NCI-H1694 treated with DMSO at 0.1 percent for 48 hours (cell line): Measurements from ENCODE around the gene C9orf78.
"Not testable (repeated sequence)": the region's sequence is repeated elsewhere in the genome, so short reads cannot be mapped to it uniquely, and the experiment has no call there.

Experiments
- DNase-seq: peaks from one replicate; lab custom pipeline; 2025; lab: John Stamatoyannopoulos, UW

C9orf78 gene

DNA sequence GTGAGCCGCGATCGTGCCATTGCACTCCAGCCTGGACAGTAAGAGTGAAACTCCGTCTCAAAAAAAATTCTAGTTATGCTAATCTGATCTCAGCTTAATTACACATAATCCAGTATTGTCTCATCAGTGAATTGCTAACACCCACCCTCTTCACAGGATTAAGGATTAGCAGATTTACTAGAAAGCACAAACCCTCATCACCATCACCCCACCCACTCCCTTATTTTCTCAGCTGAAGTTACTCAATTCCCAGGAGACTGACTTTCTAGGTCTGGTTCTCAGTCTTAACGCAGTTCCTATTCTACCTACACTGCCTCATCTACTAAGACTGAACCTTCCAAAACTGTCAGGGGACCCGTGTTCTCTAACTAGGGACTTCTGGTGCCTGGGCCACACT, 23.1 kb downstream of the C9orf78 start:
- DNase-seq: no peak

DNA sequence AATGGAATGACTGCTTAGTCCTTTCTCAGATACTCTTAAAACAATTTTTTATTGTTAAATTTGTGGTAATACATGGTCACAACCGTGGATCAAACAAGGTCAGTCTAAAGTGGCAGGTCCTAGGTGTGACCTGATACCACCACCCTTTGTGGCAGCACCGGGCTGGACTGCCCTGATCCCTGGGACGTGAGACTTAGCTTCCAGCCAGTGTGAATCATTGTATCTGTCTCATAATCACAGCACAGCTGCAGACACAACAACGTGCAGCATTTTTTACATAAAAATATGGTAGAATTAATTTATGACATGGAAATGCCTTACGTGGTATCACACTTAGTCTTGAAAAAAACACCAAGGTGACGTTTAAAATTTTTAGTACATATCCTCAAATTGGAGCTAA, 24.3 kb downstream of the C9orf78 start:
- no peak for DNase-seq

DNA sequence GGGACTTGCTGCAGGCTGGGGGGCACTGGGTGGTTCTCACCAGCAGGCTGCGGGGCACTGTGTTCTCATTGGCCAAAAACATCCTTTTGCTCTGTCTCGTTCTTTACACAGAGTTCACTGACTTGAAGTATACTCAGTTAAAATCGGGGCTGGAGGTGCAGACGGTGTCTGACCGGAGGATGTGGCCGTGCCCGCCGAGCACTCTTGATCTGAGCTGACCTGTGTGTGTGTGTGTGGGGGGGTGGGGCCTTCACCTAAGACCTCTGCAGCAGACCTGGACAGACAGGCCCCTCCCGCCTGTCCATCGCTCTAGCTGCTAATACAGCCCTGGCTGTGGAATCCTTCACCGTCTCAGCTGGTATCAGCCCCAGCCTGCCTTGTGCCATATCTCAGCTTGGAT, 25.0 kb downstream of the C9orf78 start:
- DNase-seq: no peak

DNA sequence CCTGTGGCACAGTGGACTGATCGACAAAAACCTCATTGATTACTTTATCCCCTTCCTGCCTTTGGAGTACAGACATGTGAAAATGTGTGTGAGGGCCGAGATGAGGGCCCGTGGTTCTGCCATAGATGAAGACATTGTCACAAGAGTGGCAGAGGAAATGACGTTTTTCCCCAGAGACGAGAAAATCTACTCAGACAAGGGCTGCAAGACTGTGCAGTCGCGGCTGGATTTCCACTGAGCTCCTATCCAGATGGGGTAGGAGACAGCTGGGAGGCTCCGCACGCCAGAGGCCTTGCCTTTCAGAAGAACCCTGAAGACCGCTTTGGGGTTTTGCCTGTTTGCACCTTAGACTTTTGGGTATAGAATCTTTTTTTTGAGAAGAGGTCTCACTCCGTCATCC, 25.7 kb downstream of the C9orf78 start:
- DNase-seq: no peak

DNA sequence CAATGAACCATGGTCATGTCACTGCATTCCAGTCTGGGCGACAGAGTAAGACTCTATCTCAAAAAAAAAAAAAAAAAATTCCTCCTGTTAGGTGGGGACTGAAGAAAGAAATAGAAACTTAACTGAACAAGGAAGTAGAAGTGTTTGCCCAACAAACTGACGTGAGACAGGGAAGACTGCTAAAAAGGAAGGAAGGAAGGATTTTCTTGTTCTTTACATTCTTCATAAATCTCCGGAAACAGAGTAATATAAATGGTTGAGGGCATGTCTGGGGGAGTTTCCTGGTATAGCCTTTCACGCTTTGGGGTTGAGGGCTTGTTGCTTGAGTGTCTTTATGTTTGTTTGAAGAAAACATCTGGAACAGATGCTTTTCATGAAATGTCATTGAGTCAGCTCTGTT, 29.0 kb downstream of the C9orf78 start:
- DNase-seq: no peak

DNA sequence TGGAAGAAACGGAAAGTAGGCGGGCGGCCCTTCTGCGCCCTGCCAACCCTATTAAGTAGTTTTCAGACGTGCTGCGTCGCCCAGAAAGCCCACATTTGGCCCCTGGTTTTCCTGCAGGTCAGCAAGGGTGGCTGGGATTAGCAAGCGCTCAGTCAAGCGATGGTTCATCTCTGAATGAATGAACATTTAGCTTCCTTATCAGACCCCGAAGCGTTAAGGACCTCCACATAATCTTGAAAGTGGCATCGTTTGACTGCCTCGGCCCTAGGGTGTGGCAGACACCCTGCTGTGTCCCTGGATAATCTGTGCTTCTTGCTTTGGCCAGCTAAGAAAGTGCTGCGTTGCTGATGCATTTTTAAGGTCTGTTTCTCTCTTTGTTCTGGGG, 31.4 kb downstream of the C9orf78 start:
- no peak for DNase-seq

DNA sequence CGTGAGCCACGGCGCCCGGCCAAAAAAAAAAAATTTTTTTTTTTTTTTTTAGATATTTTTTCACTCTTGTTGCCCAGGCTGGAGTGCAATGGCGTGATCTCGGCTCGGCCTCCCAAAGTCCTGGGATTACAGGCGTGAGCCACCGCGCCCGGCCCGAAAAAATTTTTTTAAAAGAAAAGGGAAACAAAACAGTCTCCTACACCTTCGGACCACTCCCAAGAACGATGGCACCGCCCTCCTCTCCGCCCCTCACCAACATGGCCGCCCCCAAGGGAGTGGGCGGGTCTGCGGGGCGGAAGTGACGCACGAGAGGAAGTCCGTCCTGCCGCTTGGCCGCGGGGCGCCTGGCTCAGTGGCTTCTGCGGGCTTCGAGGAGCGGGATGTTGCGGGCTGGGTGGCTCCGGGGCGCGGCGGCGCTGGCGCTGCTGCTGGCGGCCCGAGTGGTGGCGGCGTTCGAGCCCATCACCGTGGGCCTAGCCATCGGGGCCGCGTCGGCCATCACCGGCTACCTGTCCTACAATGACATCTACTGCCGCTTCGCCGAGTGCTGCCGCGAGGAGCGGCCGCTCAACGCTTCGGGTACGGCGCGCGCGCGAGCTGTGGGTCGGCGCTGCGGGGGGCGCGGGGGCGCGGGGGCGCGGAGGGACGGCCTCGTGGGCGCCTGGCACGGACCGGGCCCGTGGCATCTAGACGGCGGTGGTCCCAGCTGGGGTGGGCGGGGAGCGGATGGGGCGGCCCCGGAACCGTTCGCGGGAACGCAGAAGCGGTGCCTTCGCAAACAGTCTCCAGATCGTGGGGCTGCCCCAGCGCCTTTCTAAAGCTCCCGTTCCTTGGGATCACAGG, 32.0 kb downstream of the C9orf78 start, which contains the start of gene TOR1B:
TSS of gene TOR1B (plus strand) at position 352 of the 843 bp plus-strand sequence. CDS start at position 381, 29 bp downstream.
- DNase-seq: peak; percentile 80

DNA sequence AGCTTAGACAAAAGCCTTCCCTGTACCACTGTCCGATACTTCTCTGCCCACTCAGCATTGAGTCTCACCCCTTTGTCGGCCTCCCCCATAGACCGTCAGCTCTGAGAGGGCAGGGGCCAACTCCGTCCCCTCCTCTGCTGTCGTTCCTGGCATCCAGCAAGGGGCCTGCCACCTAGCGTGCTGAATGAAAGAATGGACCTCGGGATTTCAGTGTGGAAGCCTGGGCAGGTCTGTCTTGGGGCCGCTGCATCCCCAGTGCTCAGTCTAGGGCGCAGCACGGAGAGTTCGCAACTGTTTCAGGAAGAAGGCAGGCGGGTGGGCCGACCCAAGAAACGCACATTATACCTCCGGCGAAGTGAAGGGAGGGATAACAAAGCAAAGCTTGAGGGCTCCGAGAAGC, 33.6 kb downstream of the C9orf78 start:
- no peak for DNase-seq

DNA sequence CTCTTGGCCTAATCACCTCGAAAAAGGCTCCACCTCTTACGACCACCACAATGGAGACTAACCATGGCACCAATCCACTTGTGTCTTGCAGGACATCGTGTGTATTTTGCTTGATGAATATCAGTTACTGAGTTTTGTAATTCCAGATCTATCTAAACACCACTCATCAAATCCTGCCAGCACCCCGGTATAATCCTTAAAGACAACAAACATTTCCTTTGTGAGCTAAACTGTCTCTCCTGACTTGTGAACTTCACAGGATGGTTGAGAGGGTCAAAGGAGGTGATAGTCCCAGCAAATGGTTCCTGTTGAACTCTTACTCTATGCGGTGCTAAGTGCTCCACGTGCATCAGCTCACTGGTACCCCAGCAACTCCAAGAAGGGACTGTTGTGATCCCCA, 36.1 kb downstream of the C9orf78 start:
- DNase-seq: no peak

DNA sequence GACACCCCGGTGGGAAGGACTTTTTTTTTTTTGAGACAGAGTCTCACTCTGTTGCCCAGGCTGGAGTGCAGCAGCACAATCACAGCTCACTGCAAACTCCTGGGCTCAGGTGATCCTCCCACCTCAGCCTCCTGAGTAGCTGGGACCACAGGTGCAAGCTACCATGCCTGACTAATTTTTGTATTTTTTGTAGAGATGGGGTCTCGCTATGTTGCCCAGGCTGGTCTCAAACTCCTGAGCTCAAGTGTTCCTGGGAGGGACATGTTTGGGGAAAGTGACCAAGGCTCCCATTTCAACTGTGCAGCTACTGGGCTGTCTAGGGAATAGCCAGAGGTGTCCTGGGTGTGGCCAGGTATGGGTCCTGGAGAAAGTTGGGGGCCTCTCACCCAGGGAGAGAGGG, 39.0 kb downstream of the C9orf78 start:
- DNase-seq: not testable (repeated sequence)

DNA sequence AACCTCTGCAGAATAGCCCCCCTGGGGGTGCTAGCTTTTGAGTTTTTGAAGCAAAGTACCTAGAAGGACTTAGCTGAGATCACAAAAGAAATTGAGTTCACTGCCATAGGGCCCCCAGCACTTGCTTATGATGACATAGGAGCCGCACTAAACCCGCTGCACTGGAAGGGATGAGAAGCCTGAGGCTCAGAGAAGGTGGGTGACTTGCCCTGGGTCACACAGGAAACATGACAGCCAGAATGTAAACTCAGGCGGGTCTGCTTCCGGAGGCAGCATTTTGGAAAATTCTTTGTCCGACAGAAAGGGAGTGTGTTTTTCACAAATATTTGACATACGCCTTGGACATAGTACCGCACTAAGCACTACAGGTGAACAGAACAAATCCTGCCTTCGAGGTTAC, 40.5 kb downstream of the C9orf78 start:
- DNase-seq: no peak

DNA sequence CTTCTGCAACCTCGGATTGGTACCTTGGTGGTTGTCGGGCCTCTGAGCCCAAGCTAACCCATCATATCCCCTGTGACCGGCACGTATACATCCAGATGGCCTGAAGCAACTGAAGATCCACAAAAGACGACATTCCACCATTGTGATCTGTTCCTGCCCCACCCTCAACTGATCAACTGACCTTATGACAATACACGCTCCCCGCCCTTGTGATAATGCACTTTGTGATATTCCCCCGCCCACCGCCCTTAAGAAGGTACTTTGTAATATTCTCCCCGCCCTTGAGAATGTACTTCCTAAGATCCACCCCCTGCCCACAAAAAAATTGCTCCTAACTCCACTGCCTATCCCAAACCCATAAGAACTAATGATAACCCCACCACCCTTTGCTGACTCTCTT, 48.6 kb downstream of the C9orf78 start:
- DNase-seq: no peak

DNA sequence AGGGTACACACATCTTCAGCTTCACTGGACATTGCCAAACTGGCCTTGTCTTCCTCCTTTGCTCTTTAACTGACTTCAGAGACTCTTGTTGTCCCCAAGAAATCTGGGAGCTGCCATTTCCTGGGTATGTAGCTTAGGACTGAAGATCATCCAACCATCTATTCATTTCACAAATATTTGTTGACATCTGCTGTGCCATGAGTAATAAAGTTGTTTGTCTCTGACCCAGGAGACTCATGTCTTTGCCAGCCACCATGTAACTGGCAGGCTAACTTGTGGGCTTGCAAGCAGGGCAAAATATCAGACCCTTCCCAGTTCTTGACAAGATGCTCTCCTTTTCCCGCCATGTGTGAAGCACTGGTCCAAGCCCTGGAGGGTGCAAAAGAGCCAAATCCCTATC, 49.2 kb downstream of the C9orf78 start:
- DNase-seq: no peak

DNA sequence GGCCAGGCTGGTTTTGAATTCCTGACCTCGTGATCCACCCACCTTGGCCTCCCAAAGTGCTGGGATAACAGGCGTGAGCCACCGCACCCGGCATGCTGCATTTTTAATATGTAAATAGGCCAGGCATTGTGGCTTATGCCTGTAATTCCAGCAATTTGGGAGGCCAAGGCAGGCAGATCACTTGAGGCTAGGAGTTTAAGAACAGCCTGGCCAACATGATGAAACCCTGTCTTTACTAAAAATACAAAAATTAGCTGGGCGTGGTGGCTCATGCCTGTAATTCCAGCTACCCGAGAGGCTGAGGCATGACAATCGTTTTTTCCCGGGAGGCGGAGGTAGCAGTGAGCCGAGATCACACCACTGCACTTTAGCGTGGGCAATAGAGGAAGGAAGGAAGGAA, 50.1 kb downstream of the C9orf78 start:
- not testable (repeated sequence) for DNase-seq

DNA sequence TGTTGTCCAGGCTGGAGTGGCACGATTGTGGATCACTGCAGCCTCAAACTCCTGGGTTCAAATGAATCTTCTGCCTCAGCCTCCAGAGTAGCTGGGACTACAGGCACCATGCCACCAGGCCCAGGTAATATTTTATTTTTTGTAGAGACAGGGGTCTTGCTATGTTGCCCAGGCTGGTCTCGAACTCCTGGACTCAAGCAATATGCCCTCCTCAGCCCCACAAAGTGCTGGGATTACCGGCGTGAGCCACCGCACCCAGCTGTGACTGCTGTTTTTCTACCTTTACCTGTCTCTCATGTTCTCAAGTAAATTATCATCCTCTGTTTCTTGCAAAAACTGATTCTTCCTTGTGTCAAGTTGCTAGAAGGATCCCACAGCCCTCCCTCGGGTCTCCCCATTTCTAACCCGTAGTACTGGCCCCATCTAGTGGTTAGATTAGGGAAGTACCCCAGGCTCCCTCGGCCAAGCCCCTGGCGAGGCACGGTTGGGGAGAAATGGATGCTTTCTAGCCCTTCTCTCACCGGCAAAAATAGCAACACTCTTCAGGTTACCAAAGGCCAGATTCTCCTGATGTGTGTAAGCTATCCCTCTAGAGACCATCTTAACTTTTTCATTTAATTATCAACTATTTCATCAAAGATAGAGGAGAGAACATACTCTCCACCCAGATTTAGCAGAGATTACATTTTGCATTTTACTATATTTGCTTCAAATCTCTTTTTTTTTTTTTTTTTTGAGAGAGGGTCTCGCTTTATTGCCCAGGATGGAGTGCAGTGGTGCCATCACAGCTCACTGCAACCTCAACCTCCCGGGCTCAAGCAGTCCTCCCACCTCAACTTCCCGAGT, 51.3 kb downstream of the C9orf78 start:
- DNase-seq: peak; percentile 28

DNA sequence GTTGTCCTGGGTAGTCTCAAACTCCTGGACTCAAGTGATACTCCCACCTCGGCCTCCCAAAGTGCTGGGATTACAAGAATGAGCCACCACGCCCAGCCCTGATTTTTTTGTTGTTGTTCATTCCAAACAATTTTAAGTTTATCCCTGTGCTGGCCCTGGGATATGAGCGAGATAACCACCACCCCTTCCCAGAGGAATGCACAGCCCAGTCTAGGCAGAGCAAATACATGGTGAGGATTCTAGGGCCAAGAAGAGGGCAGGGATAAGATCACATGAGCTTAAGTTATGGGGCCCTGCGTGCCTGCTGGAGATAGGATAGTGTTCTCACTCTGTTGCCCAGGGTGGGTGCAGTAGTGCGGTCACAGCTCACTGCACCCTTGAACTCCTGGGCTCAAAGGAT, 53.1 kb downstream of the C9orf78 start:
- no peak for DNase-seq

DNA sequence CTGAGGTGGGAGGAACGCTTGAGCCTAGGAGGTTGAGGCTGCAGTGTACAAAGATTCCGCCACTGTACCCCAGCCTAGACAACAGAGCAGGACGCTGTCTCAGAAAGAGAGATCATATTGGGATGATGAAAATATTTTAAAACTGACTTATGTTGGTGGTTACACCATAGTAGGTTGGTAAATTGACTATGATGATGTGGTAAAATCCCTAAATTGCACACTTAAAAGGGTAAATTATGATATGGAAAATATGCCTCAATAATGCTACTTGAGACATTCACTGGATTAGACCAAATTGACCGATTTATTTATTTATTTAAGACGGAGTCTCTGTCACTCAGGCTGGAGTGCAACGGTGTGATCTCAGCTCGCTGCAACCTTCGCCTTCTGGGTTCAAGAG, 53.9 kb downstream of the C9orf78 start:
- DNase-seq: no peak

DNA sequence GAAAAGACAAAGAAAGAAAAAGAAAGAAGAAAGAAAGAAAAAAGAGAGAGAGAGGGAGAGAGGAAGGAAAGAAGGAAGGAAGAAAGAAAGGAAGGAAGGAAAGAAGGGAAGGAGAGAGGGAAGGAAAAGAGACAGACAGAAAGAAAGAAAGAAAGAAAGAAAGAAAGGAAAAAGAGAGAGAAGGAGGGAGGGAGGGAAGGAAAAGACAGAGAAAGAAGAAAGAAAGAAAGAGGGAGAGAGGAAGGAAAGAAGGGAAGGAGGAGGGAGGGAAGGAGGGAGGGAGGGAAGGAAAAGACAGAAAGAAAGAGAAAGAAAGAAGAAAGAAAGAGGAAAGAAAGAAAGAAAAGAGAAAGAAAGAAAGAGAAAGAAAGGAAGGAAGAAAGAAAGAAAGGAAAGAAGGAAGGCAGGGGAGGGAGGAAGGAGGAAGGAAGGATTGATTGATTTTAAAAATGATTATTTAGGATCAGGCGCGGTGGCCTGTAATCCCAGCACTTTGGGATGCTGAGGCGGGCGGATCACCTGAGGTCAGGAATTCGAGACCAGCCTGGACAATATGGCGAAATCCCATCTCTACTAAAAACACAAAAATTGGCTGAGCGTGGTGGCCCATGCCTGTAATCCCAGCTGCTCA, 55.4 kb downstream of the C9orf78 start:
- DNase-seq: no peak

DNA sequence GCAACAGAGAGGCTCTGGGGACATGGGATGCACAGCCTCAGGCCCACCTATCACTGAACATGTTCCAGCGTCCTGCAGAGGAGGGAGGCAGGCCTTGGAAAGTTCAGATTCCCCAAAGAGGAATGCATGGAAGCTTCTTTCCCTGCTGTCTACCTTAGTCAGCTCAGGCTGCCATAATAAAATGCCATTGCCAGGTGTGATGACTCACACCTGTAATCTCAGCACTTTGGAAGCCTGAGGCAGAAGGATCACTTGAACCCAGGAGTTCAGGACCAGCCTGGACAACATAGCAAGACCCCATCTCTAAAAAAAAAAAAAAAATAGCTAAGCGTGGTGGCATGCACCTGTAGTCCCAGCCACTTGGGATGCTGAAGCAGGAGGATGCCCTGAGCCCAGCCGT, 56.6 kb downstream of the C9orf78 start:
- no peak for DNase-seq

DNA sequence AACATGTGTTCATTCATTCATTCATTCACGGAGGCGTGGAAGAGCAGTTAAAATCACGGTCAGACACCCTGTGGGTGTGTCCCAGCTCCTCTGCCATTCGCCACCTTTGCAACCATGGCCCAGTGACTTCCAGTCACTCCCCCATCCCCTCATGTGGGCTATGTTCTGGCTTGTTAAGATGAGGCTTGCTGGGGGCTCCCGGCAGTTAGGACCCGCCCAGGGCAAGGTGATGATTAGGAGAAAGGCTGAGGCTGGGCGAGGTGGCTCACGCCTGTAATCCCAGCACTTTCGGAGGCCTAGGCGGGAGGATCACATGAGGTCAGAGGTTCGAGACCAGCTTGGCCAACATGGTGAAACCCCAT, 57.3 kb downstream of the C9orf78 start:
- no peak for DNase-seq
